Heart right ventricle (tissue), 16 donors: Measurements from ENCODE around the gene SAYSD1. TPM values are rescaled to one million over a fixed set of nuclear protein-coding genes. Genes with fewer than 3 reads are reported as not detected.

Experiments used
- ATAC-seq, 8 donors: fragments of 200-7000 bp; cut with Tn5 transposase; one replicate each; pipeline ENCODE4 v1.9.1; 2020; ENCODE audit warnings: mild to moderate bottlenecking in 8 of 8, moderate library complexity in 8 of 8, moderate number of reproducible peaks in 1 of 8
- DNase-seq, 2 donors: peaks; one replicate each; pipeline ENCODE4 v3.0.0-alpha.2; 2020
- H3K27ac ChIP-seq, 10 donors: fragments of 200-600 bp; sonication (generic) in 2 of 10; one replicate each; pipeline versions ENCODE4 v1.5.0 to v1.8.0; 2020 to 2022; ENCODE audit warnings: mild to moderate bottlenecking in 3 of 10
- H3K27me3 ChIP-seq, 7 donors: fragments of 200-600 bp; one replicate each; pipeline ENCODE4 v1.8.0; 2021 to 2022; ENCODE audit warnings: mild to moderate bottlenecking in 2 of 7
- H3K36me3 ChIP-seq, 9 donors: fragments of 200-600 bp; sonication (generic) in 1 of 9; one replicate each; pipeline versions ENCODE4 v1.5.0 to v1.8.0; 2020 to 2022; ENCODE audit warnings: mild to moderate bottlenecking in 2 of 9
- H3K4me1 ChIP-seq, 9 donors: fragments of 200-600 bp; sonication (generic) in 1 of 9; one replicate each; pipeline versions ENCODE4 v1.5.0 to v1.8.0; 2020 to 2022; ENCODE audit warnings: mild to moderate bottlenecking in 4 of 9
- H3K4me3 ChIP-seq, 10 donors: fragments of 200-600 bp; sonication (generic) in 2 of 10; one replicate each; pipeline versions ENCODE4 v1.5.0 to v1.8.0; 2020 to 2022; ENCODE audit warnings: mild to moderate bottlenecking in 7 of 10, moderate library complexity in 2 of 10
- H3K9me3 ChIP-seq, 11 donors: fragments of 200-600 bp in 10 of 11; sonication (generic) in 2 of 11; one replicate each; pipeline versions ENCODE4 v1.5.0 to v1.8.0; 2013 to 2022; ENCODE audit warnings: mild to moderate bottlenecking in 2 of 11, control low read depth in 1 of 11, moderate library complexity in 1 of 11
- CTCF ChIP-seq, 9 donors: fragments of 200-600 bp; sonication (generic) in 2 of 9; IDR thresholded peaks; one replicate each; pipeline versions ENCODE4 v1.5.0 to v1.8.0; 2021 to 2022; ENCODE audit warnings: antibody characterized with exemption in 9 of 9, mild to moderate bottlenecking in 5 of 9, moderate library complexity in 1 of 9
- WGBS, 2 donors: extraction: QIAGEN DNeasy Blood & Tissue Kit; methylation state at CpG; one replicate each; pipeline ENCODE4 v1.1.7; 2013; ENCODE audit warnings: inconsistent platforms in 1 of 2; 5-methylcytosine and 5-hydroxymethylcytosine counted together
- intact Hi-C, 10 donors: fragments of 100-400 bp; cut with DNase I; formaldehyde crosslinking; loops; one replicate each; pipeline versions ENCODE4 v1.11.1 to v1.14.2; 2022
- polyA plus RNA-seq, 2 donors: library from polyadenylated mRNA; stranded (reverse); fragments of 200-250 nt; gene quantifications; one replicate each; pipeline ENCODE4 v1.2.3, GENCODE V29; 2013
- total RNA-seq, 10 donors: library from RNA; stranded (reverse); fragmentation: NEBNext Ultra II Directional in 3 of 10; extraction: Animal tissue kit (Norgen Biotek cat#: 25700) in 3 of 10; gene quantifications; one replicate each; pipeline versions ENCODE4 v1.2.1 to v1.2.4, GENCODE V29; 2021 to 2023
- donor health status: Arrhythmogenic right ventricular cardiomyopathy.
- donor health status: ischemic (EF 13 %, LVEDD 7.1; RV severe dilation, severe dysfunction).
- donor health status: healthy with polysubstance abuse.
- donor health status: DM: no; HTN: yes; CAD: no.
- donor health status: DM: no; HTN: no; CAD: no.
- donor health status: ischemic (EF 25% LVEDD 6.9; RV normal size, moderate dysfunction).
- donor health status: ischemic (EF 25% LVEDD 5.7; RV mildly dilated, moderate dysfunction).
- donor health status: healthy.
- donor health status: DM: yes; HTN: yes; CAD: no.
- donor health status: Ischemic cardiomyopathy.
- donor health status: ischemic (EF 35%, LVEDD 5.7; RV mildly dilated, moderate dysfunction).
- donor health status: nonischemic (EF 11% LVEDD 7.7; RV severe dilation, severe dysfunction).
- donor health status: DM: yes; HTN: yes; CAD: no.
- donor health status: PGD.
- donor health status: ischemic (EF 29% LVEDD 5.4; RV normal size, mild dysfunction).
- donor health status: nonischemic (EF 23%, LVEDD 6.1; RV moderate dilation, normal function).

The SAYSD1 gene
- total and polyA plus RNA-seq, 12 donors, result 6.4 to 11.5 (median 8.9) TPM

GRCh38 chr6:39077882-39078594 is 36.9 kb downstream of the SAYSD1 start:
- ATAC-seq (no peak), DNase-seq (no peak)
- no peaks in the 10 kb centered on the region for H3K4me1 ChIP-seq
- intact Hi-C loops, result no loop called here
- TF ChIP-seq CTCF (IDR thresholded peaks at IDR 0.05), result no peak
- peaks cover 0 to 2% (median 0%) of the 10 kb centered on the region in 7 donors for H3K27me3 ChIP-seq
- H3K27ac ChIP-seq, result no peak overlapping the region
- no peaks in the 10 kb centered on the region for H3K9me3 ChIP-seq
- H3K4me3 ChIP-seq, result no peak overlapping the region
- no peaks in the 10 kb centered on the region for H3K36me3 ChIP-seq
- WGBS, 2 donors, result 86 to 89% methylated on average over 11 of the region's 11 CpGs

- no peak for TF ChIP-seq CTCF (IDR thresholded peaks at IDR 0.05)
- Histone ChIP-seq H3K4me3 (no peak overlapping the region), H3K36me3 (no peaks in the 10 kb centered on the region), H3K27me3 (peaks cover 0 to 7% (median 0%) of the 10 kb centered on the region in 7 donors), H3K4me1 (no peaks in the 10 kb centered on the region), H3K27ac (no peak overlapping the region), H3K9me3 (no peaks in the 10 kb centered on the region)
- intact Hi-C loops, result no loop called here
- 69 to 72% methylated on average over 9 of the region's 9 CpGs for WGBS, 2 donors
- no peak for DNase-seq
- ATAC-seq, result no peak
Measured at GRCh38 chr6:39076623-39077535, 38.1 kb downstream of the SAYSD1 start.

DNA sequence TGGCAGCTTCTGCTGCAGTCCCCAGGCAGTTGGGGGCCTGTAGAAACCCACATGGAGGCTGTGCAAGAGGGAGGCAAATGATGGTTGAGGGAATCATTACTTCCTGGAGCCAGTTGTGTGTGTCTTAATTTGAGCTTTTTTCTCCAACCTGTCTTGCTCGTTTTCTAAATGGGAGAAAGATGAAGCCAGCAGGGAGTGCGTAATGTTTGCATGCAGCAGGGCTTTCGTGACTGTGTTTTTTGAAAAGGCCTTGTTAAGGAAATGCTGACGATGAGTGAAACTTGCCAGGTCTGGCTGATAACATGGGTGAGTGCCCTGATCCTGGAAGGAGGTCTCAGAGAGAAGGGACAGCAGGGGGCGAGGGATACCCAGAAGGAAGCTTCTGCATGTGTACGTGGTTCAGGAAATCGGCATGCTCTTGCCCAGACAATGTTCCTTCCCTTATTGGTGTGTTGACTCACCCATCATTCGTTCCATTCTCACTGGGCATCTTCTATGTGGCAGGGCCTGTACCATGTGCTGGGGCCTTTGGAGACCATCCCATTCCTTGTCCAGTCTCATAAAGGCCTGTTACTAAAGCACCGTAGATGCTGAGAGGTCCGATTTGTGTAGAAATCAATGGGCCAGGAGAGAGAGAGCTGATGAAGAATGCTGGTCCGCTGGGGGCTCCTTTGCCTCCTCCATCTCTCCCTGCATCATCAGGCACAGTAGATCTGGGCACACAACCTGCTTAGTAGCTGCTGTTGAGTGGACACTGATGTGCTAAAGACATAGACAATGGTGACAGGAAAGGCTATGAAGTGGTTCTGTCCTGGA is 39.0 kb downstream of the SAYSD1 start:
- no peaks in the 10 kb centered on the region for H3K4me1 ChIP-seq
- H3K9me3 ChIP-seq, result no peaks in the 10 kb centered on the region
- 62 to 73% methylated on average over 11 of the region's 11 CpGs for WGBS, 2 donors
- no peaks in the 10 kb centered on the region for H3K36me3 ChIP-seq
- no peak for DNase-seq
- no peak for ATAC-seq
- H3K4me3 ChIP-seq, result no peak overlapping the region
- no peak overlapping the region for H3K27ac ChIP-seq
- no peak for TF ChIP-seq CTCF (IDR thresholded peaks at IDR 0.05)
- peaks cover 0 to 7% (median 0%) of the 10 kb centered on the region in 7 donors for H3K27me3 ChIP-seq
- intact Hi-C loops, result no loop called here
